GM06990 (cell line): ENCODE results near the gene CORIN.

Experiments used
- DNase-seq: peaks from one replicate; pipeline ENCODE4 v3.0.0-alpha.2; 2011; ENCODE audit not compliant: insufficient read length; ENCODE audit errors: extremely low read depth
- H3K27me3 ChIP-seq: replicated peaks from 2 replicates; pipeline ENCODE4 v1.6.0; 2011; ENCODE audit warnings: low read length; ENCODE audit not compliant: control insufficient read depth, insufficient read depth
- H3K36me3 ChIP-seq: 2 replicates; pipeline ENCODE4 v1.5.1; 2011; ENCODE audit warnings: low read length; ENCODE audit not compliant: control insufficient read depth, insufficient read depth
- H3K4me3 ChIP-seq: replicated peaks from 2 replicates; pipeline ENCODE4 v1.5.1; 2011; ENCODE audit warnings: low read depth, mild to moderate bottlenecking, control low read depth, low read length
- CTCF ChIP-seq: IDR thresholded peaks from 2 replicates; pipeline ENCODE4 v1.5.1; 2011; ENCODE audit warnings: low read length, control low read depth, mild to moderate bottlenecking, inconsistent platforms; ENCODE audit not compliant: insufficient read depth, poor library complexity, severe bottlenecking

The CORIN gene

GRCh38 chr4:47664051-47664826 is 173.6 kb downstream of the CORIN start:
- H3K27me3 ChIP-seq = no peaks in the 10 kb centered on the region
- H3K4me3 ChIP-seq = no peak overlapping the region
- TF ChIP-seq CTCF = no peak
- H3K36me3 ChIP-seq = no peaks in the 10 kb centered on the region
- no peak for DNase-seq

- no peaks in the 10 kb centered on the region for H3K36me3 ChIP-seq
- no peak for DNase-seq
- H3K27me3 ChIP-seq = no peaks in the 10 kb centered on the region
- no peak overlapping the region for H3K4me3 ChIP-seq
- peak; percentile 49 for TF ChIP-seq CTCF
Observed at GRCh38 chr4:47662975-47663374, 174.9 kb downstream of the CORIN start.

- no peak for TF ChIP-seq CTCF
- Histone ChIP-seq H3K36me3 (no peaks in the 10 kb centered on the region), H3K4me3 (no peak overlapping the region), H3K27me3 (no peaks in the 10 kb centered on the region)
- DNase-seq = no peak
Observed at GRCh38 chr4:47661741-47662140, 176.1 kb downstream of the CORIN start.

GRCh38 chr4:47659342-47659741 is 178.5 kb downstream of the CORIN start:
- H3K36me3 ChIP-seq = no peaks in the 10 kb centered on the region
- no peak for DNase-seq
- no peak for TF ChIP-seq CTCF
- H3K4me3 ChIP-seq = no peak overlapping the region
- no peaks in the 10 kb centered on the region for H3K27me3 ChIP-seq

GRCh38 chr4:47654972-47655693 is 182.7 kb downstream of the CORIN start:
- Histone ChIP-seq H3K27me3 (no peaks in the 10 kb centered on the region), H3K36me3 (no peaks in the 10 kb centered on the region), H3K4me3 (no peak overlapping the region)
- no peak for DNase-seq
- TF ChIP-seq CTCF = no peak

GRCh38 chr4:47652092-47652491 is 185.8 kb downstream of the CORIN start:
- Histone ChIP-seq H3K4me3 (no peak overlapping the region), H3K27me3 (no peaks in the 10 kb centered on the region), H3K36me3 (no peaks in the 10 kb centered on the region)
- no peak for TF ChIP-seq CTCF
- DNase-seq = no peak
